C4-2B (cell line): Measurements from ENCODE around the gene CFAP74.

Experiments used
- CTCF ChIP-seq: fragments of 450-650 bp; conservative IDR thresholded peaks from 2 replicates; pipeline ENCODE4 v1.5.1; 2017; ENCODE audit warnings: mild to moderate bottlenecking
- ZFX ChIP-seq: fragments of 450-650 bp; IDR thresholded peaks from 2 replicates; pipeline ENCODE4 v1.6.1; 2017

GRCh38 chr1:1985375-1986050 is 18.1 kb downstream of the CFAP74 start:
- TF ChIP-seq CTCF (no peak), ZFX (no peak)
